IMR-90 (cell line): ENCODE measurements around the gene KCTD10.

ENCODE experiments used
- CTCF ChIP-seq: conservative IDR thresholded peaks from 2 replicates; pipeline ENCODE4 v1.5.1; 2012; ENCODE audit warnings: mild to moderate bottlenecking, low read depth, low read length, improper control_type of control experiment
- NFE2L2 ChIP-seq: fragments of 150-350 bp; IDR thresholded peaks from 2 replicates; pipeline ENCODE4 v1.6.1; 2016; ENCODE audit warnings: low read depth, mild to moderate bottlenecking, low read length
- POLR2A ChIP-seq: IDR thresholded peaks from 2 replicates; pipeline ENCODE4 v1.6.1; 2012; ENCODE audit warnings: mild to moderate bottlenecking, low read depth, low read length
- USF2 ChIP-seq: fragments of 150-350 bp; IDR thresholded peaks from 2 replicates; pipeline ENCODE4 v1.6.1; 2017; ENCODE audit warnings: mild to moderate bottlenecking, antibody characterized with exemption, low read length, low read depth

GRCh38 chr12:109464642-109465351 lies 12.3 kb downstream of the KCTD10 start:
- TF ChIP-seq CTCF (no peak), POLR2A (0 out of 2 replicates have a peak, but pooled peaks have one; percentile 15), USF2 (no peak), NFE2L2 (no peak)
